NCI-H1092 treated with DMSO at 0.1 percent for 48 hours (cell line): Measurements from ENCODE around the gene HTT-AS.

Source experiments
- DNase-seq: peaks from one replicate; lab custom pipeline; 2025; lab: John Stamatoyannopoulos, UW

Gene HTT-AS

DNA sequence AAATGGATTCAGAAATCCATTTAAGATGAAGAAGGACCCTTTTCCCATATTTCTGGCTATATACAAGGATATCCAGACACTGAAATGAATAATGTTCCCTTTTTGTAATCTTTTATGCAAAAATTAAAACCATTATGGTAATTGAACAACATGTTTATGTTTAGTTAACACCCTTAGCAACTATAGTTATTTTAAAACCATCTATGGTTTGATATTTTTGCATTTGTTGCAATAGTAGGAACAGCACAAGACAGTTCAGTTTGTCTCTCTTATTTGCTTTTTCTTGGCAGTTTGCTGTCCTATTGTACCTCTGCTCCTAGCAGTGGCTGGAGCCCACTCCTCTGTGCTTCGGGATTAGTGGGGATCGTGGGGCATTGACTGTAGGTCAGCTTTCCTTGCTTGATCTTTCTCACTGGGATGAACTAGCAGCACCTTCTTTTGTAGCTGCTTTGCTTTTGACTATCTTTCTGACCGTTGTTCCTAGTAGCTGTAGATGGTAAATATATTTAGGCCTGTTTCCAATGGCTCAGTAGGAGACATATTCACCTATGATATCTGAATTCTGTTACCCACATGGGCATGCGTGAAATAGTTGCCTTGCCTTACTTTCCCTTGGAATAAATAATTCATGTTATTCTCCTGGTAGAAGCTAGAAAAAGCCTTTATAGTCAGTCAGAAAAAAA is 12.9 kb upstream of the HTT-AS start:
- no peak for DNase-seq

- no peak for DNase-seq
Measured at GRCh38 chr4:3085948-3086670, 11.8 kb upstream of the HTT-AS start.

- no peak for DNase-seq
Measured at GRCh38 chr4:3083732-3084131, 9.4 kb upstream of the HTT-AS start.

GRCh38 chr4:3082925-3083515 is 8.7 kb upstream of the HTT-AS start:
- DNase-seq = no peak

DNA sequence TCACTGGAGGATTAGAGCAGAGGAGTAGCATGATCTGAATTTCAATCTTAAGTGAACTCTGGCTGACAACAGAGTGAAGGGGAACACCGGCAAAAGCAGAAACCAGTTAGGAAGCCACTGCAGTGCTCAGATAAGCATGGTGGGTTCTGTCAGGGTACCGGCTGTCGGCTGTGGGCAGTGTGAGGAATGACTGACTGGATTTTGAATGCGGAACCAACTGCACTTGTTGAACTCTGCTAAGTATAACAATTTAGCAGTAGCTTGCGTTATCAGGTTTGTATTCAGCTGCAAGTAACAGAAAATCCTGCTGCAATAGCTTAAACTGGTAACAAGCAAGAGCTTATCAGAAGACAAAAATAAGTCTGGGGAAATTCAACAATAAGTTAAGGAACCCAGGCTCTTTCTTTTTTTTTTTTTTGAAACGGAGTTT is 5.4 kb upstream of the HTT-AS start:
- no peak for DNase-seq

GRCh38 chr4:3077796-3078195 is 3.5 kb upstream of the HTT-AS start:
- DNase-seq = no peak

DNA sequence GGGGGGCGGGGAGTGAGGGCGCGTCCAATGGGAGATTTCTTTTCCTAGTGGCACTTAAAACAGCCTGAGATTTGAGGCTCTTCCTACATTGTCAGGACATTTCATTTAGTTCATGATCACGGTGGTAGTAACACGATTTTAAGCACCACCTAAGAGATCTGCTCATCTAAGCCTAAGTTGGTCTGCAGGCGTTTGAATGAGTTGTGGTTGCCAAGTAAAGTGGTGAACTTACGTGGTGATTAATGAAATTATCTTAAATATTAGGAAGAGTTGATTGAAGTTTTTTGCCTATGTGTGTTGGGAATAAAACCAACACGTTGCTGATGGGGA is 1.3 kb upstream of the HTT-AS start:
- DNase-seq = no peak

DNA sequence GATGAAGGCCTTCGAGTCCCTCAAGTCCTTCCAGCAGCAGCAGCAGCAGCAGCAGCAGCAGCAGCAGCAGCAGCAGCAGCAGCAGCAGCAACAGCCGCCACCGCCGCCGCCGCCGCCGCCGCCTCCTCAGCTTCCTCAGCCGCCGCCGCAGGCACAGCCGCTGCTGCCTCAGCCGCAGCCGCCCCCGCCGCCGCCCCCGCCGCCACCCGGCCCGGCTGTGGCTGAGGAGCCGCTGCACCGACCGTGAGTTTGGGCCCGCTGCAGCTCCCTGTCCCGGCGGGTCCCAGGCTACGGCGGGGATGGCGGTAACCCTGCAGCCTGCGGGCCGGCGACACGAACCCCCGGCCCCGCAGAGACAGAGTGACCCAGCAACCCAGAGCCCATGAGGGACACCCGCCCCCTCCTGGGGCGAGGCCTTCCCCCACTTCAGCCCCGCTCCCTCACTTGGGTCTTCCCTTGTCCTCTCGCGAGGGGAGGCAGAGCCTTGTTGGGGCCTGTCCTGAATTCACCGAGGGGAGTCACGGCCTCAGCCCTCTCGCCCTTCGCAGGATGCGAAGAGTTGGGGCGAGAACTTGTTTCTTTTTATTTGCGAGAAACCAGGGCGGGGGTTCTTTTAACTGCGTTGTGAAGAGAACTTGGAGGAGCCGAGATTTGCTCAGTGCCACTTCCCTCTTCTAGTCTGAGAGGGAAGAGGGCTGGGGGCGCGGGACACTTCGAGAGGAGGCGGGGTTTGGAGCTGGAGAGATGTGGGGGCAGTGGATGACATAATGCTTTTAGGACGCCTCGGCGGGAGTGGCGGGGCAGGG is 711 bp upstream of the HTT-AS start:
- peak; percentile 15 for DNase-seq

GRCh38 chr4:3073158-3074077 is 920 bp downstream of the HTT-AS start:
- DNase-seq = no peak

DNA sequence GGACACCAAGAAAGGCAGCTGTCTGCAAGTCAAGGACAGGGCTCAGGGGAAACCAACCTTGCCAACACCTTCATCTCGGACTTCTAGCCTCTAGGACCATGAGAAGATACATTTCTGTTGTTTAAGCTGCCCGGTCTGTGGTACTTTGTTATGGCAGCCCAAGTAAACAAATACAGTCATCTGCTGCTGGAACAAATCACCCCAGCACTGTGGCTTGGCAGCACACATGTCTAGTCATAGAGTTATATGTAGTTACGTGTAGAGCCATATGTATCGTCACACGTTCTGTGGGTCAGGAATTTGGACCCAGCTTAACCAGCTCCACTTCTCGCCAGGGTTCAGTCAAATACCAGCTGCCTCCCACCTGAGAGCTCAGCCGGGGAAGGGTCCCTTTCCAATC is 2.5 kb downstream of the HTT-AS start:
- no peak for DNase-seq

- DNase-seq = no peak
Measured at GRCh38 chr4:3070709-3071500, 3.4 kb downstream of the HTT-AS start.

- DNase-seq = no peak
Measured at GRCh38 chr4:3069661-3070199, 4.6 kb downstream of the HTT-AS start.

DNA sequence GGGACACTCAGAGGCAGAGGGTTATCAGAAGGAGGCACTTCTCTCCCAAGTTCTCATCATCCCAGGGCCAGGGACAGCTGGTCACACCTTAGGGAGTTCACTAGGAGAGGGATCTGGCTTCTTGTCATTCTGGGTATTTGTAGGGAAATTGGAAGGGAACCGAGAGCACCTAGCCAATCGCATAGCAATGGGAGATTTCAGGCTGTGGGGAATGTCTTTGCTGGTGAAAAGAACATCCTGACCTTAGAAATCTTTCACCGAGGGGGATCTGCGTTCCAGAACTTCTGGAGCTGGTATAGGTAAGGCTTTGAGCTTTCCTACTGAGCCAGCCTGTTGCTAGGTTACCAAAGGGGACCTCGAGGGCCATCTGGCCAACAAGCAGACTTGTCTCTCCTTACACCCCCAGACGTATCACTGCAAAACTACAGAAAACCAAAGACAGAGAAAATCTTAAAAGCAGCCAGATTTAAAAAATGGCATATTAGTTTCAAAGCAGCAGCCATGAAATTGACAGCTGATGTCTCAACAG is 6.8 kb downstream of the HTT-AS start:
- no peak for DNase-seq

DNA sequence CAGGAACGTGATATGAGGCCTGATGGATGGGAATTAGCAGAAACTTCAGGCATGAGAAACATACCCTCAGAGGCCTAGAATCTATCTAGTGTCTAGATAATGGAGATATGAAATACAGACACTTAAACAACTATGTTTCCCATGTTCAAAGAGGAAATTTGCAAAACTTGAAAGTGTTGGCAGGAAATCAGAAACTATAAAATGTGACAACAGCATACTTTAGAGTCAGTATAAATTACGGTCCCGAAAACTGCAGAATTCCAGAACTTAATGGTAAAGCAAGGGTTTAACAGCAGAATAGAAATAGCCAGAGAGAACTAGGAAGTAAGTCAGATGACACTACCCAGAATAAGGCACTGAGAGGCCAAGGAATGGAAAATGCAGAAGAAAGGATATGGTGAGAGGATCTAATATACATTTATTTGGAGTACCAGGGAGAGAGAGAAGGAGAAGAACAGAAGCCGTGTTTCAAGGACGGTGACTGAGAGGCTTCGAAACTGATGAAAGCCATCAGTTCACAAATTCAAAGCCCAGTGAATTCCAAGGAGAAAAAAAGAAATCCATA is 7.4 kb downstream of the HTT-AS start:
- no peak for DNase-seq

GRCh38 chr4:3065551-3065950 is 8.8 kb downstream of the HTT-AS start:
- DNase-seq = no peak

DNA sequence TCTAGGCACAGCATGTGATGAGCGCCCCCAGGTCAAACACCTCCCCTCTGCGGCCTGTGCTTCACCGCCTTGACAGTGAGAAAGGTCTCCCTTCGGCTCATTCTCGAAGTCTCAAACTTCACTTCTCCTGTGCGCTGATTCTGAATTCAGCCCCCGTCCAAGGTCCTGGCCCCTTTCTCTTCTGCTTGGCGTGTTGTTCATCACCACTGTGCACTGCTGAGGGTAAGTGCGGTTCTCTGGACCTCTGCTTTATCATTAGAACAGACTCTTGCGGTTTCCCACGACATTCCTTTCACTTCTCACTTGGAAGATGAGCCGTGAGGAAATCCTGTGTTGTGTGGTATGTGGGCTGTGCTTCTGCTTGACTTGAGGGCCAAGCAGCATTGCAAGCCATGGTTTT is 11.9 kb downstream of the HTT-AS start:
- no peak for DNase-seq

- DNase-seq = no peak
Measured at GRCh38 chr4:3060946-3061345, 13.4 kb downstream of the HTT-AS start.

DNA sequence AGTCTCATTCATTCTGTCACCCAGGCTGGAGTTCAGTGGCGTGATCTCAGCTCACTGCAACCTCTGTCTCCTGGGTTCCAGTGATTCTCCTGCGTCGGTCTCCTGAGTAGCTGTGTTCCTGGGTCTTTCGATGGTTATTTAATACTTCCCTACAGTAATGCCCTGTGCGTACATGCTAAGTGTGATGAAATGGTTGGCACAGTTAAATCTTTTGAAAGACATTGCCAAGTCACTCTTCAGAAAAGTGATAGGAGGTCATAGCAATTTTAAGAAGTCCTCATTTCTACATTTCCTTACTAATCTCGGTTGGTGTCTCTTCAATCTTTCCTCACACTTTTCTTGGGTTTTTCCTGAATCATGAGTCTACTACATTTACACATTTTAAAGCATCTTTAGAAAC is 14.4 kb downstream of the HTT-AS start:
- DNase-seq = no peak

DNA sequence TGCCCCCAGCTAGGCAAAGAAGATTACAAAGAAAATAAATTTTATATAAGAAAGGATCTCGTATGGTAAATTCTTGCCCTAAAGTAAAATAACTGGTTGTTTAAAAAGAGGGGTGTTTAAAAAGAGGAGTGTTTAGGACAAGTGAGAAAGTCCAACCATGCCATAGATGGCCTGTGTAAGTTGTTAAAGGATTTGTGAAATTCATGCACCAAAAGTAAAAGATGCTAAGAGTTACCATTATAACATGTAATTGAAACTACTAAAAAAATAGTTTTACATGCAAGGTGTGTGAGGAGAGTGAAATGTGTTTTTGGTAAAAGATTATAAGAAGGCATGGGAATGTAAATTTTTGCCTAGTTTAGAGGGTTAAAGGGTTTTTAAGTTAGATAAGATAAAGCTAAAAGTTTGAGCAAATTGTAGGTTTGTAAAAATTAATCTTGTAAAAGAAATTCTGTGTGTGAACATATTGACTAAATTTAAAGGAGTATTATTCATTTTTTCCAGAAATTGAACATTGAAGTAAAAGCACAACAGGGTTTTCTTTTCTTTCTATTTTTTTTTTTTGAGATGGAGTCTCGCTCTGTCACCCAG is 20.1 kb downstream of the HTT-AS start:
- DNase-seq = no peak
